ENCODE data around the gene IDI2.

The IDI2 gene

GRCh38 chr10:976316-976715 lies 49.3 kb downstream of the IDI2 start:
- DNase-seq = no peak

GRCh38 chr10:974785-975074 lies 50.9 kb downstream of the IDI2 start:
- no peak for DNase-seq

- DNase-seq = peak; percentile 70
Observed at GRCh38 chr10:974038-974784, 51.4 kb downstream of the IDI2 start.

GRCh38 chr10:972763-973162 lies 52.9 kb downstream of the IDI2 start:
- DNase-seq = no peak

GRCh38 chr10:971613-972012 lies 54.0 kb downstream of the IDI2 start:
- DNase-seq = no peak

DNA sequence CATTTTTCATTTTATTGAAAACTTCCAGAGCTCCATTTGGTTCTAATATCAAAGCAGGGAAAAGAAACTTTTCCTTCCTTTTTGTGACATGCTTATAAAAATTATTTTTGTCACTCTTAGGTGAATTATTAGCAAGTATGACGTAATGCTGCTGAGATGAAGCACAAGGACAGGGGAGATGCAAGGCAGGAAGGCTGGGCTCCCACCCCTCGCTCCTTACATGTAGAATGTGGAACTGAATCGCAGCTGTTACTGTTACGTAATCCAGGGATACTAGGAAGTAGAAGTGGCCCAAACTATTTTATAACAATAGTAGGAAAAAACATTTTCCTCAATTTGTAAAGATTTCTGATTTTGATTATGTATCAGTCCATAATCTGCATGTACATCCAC lies 54.5 kb downstream of the IDI2 start:
- DNase-seq = no peak

DNA sequence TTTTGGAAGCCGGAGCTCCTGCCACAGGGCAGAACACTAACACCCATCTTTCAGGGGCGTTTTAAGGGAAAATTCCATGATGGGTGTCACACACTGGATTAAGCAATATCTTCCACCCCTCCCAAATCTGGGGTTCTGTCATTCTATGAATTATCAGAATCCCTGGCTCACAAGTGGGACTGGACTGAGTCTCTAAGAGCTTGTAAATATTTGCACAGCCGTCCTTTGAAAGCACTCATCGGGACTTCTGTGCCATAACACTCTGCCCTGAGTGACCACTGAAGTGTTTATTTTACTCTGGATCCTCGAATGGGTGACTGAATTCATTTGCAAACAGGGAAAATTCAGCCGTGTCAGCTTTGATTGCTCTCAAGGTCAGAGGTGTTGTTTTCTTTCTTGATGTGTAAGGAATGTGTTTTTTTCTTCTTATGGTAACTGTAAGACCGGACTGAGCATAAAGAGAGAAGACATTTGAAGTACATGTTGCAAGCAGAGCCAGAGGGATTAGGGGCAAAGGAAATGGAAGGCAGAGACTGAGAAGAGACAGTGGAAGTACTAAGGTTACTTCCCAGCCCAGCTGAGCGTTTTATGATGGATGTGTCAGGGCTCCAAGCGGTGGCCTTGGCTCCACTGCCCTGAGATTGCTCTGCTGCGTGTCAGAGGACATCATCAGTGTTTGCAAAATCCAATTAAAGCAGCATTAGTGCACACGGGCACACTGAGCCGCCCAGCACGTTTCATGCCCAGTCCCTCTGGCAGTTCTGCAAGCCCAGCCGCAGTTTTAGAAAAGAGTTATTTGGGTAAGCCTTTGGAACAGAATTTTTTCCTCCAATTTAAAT lies 55.1 kb downstream of the IDI2 start:
- peak; percentile 18 for DNase-seq

GRCh38 chr10:969473-970150 lies 56.0 kb downstream of the IDI2 start:
- DNase-seq = no peak
